Measurements from ENCODE around the gene EPS15. TPM values are rescaled to one million over a fixed set of nuclear protein-coding genes. Genes with fewer than 3 reads are reported as not detected.

EPS15 gene
- total and polyA plus RNA-seq, 9 of the 15 experiments (the other 6 are each of a cell fraction or from before 2014, with no cell fraction given) = 23.1 to 69.0 (median 41.7) TPM

DNA sequence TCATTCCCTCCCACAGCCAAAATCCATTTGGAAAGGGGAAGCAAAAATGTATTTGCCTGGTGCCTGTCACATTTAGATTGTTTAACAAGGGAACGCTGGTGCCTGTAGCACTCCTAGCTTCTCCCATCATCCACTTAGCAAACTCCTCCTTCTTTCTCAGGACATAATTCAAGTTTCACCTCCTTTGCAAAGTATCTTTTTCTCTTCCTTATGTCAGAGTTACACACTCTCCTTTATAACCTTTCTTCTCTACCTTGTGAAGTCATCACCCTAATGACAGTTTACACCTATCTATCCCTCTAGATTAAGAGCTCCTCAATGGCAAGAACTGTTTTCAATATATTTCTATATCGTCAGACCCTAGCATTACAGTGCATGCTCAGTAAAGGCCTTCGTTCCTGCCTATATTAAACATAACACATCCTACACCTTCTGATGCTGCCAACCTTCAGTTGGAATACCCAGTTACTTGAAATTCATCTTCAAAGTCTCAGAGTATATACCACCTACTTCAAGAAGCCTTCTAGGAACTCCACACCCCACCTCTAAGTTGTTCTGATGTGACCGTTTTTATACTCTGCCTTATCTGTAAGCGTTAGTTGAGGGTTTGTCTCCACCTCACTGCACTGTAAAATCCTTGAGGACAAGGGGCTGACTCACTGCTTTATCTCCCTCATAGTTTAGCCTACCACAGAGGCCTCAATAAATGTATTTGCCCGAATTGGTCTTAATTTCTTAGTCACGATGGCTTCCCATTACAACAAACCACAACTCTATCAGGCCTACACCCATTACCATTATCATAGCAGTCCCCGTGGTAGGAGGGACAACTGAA, 1.0 kb upstream of the EPS15 start (continued):
- TF ChIP-seq, protein P1, sequence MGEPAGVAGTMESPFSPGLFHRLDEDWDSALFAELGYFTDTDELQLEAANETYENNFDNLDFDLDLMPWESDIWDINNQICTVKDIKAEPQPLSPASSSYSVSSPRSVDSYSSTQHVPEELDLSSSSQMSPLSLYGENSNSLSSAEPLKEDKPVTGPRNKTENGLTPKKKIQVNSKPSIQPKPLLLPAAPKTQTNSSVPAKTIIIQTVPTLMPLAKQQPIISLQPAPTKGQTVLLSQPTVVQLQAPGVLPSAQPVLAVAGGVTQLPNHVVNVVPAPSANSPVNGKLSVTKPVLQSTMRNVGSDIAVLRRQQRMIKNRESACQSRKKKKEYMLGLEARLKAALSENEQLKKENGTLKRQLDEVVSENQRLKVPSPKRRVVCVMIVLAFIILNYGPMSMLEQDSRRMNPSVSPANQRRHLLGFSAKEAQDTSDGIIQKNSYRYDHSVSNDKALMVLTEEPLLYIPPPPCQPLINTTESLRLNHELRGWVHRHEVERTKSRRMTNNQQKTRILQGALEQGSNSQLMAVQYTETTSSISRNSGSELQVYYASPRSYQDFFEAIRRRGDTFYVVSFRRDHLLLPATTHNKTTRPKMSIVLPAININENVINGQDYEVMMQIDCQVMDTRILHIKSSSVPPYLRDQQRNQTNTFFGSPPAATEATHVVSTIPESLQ (CRISPR knock-in tag; IDR thresholded peaks at IDR 0.05) = no peak
- TF ChIP-seq FUS (optimal IDR thresholded peaks at IDR 0.05; ENCODE audit: low read depth, low read length) (no peak), JUN (IDR thresholded peaks at IDR 0.05; ENCODE audit: borderline replicate concordance, low read depth, low read length) (peak; percentile 83), JUN (CRISPR knock-in tag; IDR thresholded peaks at IDR 0.05; ENCODE audit: borderline replicate concordance) (0 out of 2 replicates have a peak, but pooled peaks have one; percentile 43), HDAC8 (tag; IDR thresholded peaks at IDR 0.05) (no peak), NFE2 (IDR thresholded peaks at IDR 0.05; ENCODE audit: low read depth) (peak; percentile 94), KHSRP (IDR thresholded peaks at IDR 0.05) (no peak), GTF2E2 (tag; IDR thresholded peaks at IDR 0.05) (peak; percentile 94), ZNF444 (CRISPR knock-in tag; IDR thresholded peaks at IDR 0.05) (no peak), TRIM28 (IDR thresholded peaks at IDR 0.05) (peak; percentile 2; the same call in 1 of the 2 replicates)
- TF ChIP-seq, protein P2, sequence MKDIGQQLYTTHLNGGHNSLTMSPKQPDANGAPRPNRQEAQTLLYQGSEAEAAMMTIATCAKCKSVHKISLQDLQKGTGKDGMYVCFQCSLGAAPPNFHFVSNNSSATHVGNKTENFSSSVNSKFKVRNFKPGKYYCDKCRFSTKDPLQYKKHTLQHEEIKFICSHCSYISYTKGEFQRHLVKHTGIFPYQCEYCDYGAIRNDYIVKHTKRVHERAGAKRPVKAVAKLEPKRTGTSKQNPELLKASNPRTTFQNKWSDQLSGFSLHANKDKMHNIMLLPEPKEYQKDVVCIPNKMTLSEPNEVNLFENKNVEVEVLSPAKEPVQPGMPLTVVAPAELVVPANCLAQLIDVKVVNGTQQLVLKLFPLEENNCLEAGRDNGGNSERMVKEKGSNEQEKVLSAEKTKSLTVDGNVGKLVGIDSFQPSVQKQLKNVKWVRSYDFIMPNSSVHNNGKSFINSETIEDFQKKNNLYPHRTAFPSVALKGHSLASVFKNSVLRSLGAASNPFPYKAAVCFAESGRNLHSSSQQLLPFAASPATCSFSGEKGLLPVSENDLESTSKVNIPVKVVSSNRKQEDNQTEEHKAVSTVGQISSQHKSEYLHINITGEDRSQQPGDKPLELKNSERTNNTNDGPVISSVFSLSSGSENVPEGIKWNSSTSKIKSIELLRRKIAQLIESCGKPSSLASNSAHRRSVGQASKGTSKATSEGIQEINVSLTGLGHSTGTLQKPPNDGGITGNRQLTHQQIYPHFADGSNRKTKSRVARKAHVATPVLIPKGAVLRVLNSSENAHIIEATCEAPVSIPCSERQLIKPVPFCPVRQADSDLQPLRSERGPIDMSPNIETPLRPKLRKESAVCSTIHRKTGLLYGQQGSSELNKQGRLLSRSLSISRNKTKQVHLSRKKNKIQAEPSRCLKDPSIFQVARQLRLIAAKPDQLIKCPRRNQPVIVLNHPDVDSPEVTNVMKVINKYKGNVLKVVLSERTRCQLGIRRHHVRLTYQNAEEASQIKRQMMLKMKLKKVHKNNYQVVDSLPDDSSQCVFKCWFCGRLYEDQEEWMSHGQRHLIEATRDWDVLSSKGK (CRISPR knock-in tag; IDR thresholded peaks at IDR 0.05) = no peak
- TF ChIP-seq, protein P3, sequence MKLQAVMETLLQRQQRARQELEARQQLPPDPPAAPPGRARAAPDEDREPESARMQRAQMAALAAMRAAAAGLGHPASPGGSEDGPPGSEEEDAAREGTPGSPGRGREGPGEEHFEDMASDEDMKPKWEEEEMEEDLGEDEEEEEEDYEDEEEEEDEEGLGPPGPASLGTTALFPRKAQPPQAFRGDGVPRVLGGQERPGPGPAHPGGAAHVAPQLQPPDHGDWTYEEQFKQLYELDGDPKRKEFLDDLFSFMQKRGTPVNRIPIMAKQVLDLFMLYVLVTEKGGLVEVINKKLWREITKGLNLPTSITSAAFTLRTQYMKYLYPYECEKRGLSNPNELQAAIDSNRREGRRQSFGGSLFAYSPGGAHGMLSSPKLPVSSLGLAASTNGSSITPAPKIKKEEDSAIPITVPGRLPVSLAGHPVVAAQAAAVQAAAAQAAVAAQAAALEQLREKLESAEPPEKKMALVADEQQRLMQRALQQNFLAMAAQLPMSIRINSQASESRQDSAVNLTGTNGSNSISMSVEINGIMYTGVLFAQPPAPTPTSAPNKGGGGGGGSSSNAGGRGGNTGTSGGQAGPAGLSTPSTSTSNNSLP (IDR thresholded peaks at IDR 0.05; ENCODE audit: borderline replicate concordance, low read depth, low read length) = peak; percentile 99
- TF ChIP-seq, protein P4, sequence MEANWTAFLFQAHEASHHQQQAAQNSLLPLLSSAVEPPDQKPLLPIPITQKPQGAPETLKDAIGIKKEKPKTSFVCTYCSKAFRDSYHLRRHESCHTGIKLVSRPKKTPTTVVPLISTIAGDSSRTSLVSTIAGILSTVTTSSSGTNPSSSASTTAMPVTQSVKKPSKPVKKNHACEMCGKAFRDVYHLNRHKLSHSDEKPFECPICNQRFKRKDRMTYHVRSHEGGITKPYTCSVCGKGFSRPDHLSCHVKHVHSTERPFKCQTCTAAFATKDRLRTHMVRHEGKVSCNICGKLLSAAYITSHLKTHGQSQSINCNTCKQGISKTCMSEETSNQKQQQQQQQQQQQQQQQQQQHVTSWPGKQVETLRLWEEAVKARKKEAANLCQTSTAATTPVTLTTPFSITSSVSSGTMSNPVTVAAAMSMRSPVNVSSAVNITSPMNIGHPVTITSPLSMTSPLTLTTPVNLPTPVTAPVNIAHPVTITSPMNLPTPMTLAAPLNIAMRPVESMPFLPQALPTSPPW (CRISPR knock-in tag; IDR thresholded peaks at IDR 0.05) = peak; percentile 61; the same call in 1 of the 2 replicates
- TF ChIP-seq, protein P5, sequence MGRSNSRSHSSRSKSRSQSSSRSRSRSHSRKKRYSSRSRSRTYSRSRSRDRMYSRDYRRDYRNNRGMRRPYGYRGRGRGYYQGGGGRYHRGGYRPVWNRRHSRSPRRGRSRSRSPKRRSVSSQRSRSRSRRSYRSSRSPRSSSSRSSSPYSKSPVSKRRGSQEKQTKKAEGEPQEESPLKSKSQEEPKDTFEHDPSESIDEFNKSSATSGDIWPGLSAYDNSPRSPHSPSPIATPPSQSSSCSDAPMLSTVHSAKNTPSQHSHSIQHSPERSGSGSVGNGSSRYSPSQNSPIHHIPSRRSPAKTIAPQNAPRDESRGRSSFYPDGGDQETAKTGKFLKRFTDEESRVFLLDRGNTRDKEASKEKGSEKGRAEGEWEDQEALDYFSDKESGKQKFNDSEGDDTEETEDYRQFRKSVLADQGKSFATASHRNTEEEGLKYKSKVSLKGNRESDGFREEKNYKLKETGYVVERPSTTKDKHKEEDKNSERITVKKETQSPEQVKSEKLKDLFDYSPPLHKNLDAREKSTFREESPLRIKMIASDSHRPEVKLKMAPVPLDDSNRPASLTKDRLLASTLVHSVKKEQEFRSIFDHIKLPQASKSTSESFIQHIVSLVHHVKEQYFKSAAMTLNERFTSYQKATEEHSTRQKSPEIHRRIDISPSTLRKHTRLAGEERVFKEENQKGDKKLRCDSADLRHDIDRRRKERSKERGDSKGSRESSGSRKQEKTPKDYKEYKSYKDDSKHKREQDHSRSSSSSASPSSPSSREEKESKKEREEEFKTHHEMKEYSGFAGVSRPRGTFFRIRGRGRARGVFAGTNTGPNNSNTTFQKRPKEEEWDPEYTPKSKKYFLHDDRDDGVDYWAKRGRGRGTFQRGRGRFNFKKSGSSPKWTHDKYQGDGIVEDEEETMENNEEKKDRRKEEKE (IDR thresholded peaks at IDR 0.05; ENCODE audit: borderline replicate concordance in 1 of 2, control insufficient read depth in 1 of 2, low read depth in 2 of 2, low read length in 1 of 2) = no peak

Measured in K562 (cell line).